ENCODE results near the gene PAK2.
"Not testable (repeated sequence)": the region's sequence is repeated elsewhere in the genome, so short reads cannot be mapped to it uniquely, and the experiment has no call there.

Gene PAK2

DNA sequence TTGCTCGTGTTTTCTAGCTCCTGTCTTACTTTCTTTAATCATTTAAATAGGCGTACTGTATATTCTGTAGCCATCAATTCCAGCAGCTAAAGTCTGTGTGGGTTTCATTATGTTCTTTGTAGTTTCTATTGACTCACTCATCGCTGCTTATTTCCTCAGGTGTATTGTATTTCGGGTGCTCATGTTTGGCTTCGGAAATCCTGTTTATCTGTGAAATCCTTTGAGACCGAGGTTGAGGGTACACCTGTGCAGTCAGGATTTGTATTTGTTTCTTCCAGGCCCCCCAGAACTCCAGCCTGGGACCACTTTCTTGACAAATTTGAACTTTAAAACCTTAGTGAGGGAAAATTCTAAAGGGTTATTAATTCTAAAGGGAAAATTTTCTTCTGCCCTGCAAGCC lies 2.0 kb upstream of the PAK2 start:
- no peak for DNase-seq

- DNase-seq = peak; percentile 5
Measured at GRCh38 chr3:196740481-196741248, 1.0 kb downstream of the PAK2 start.

- DNase-seq = no peak
Measured at GRCh38 chr3:196741249-196741889, 1.7 kb downstream of the PAK2 start.

DNA sequence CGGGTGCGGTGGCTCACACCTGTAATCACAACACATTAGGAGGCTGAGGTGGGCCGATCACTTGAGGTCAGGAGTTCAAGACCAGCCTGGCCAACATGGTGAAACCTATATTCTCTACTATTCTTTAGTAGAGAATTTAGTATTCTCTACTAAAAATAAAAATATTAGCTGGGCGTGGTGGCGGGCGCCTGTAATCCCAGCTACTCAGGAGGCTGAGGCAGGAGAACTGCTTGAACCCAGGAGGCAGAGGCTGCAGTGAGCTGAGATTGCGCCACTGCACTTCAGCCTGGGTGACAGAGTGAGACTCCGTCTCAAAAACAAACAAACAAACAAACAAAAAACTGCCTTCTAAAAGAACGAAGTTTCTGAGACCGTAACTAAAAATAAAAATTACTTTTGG lies 3.9 kb downstream of the PAK2 start:
- not testable (repeated sequence) for DNase-seq

GRCh38 chr3:196749125-196749524 lies 9.5 kb downstream of the PAK2 start:
- DNase-seq = no peak

DNA sequence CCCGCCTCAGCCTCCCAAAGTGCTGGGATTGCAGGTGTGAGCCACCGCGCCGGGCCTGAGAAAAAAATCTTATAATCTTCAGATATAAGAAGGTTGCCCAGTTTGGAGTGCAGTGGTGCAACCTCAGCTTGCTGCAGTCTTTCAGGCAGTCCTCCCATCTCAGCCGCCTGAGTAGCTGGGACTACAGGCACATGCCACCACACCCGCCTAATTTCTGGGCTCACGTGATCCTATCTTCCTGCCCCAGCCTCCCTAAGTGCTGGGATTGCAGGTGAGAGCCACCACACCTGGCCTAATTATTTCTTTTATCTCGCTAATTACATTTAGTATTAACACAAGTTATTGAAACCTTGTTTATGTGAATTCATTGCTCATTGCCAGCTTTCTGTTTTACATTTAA lies 13.5 kb downstream of the PAK2 start:
- DNase-seq = no peak

DNA sequence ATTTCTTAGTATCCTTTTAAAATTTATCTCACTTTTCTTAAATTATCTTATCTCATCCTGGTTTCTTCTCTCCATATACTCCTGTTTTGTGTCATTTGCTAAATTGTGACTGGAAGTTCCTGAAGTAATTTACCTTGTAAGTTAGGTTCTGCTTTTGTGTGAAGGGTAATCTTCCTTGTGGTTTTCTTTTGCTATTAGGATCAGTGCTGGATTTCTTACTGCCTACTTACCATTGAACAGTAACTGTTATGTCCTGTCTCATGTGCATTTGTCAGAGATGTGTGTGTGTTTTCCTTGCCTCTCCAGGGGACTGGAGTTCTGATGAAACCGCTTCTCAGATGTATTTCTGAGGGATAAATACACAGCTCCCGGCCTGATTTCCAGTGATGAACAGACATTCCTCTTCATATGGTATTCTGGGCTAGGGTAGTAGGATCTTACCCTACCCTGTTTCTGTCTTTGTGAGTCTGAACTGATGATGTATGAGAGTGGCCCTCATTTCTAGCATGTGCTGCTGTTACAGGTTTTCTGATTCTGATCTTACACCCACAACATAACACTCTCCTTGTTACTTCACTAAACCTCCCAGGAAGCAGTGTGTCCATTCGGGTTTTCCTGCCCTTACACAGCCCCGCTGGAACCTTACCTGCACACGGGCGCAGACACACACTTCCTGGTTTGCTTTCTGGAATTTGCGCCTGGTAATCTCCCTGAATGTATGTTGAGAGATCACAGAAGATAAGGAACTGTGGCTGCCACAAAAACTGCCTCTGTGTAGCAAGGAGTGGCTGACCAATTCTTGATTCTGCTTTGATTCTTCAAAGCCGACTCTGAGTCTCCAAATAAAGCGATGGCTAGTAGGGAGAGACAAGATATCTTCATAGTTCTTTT lies 14.7 kb downstream of the PAK2 start:
- DNase-seq = no peak

DNA sequence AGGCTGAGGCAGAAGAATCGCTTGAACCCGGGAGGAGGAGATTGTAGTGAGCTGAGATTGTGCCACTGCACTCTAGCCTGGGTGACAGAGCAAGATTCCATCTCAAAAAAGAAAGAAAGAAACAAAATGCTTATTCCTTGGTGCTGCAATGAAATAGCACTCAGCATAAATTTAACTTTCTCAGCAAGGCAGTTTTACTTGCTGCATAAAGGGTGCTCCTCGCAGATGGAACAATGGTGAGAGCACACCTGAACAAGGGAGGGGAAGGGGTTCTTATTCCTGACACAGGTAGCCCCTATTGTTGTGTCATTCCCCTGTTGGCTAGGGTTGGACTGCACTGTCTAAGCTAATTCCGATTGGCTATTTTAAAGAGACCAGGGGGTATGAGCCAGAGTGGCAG lies 17.1 kb downstream of the PAK2 start:
- DNase-seq = no peak

DNA sequence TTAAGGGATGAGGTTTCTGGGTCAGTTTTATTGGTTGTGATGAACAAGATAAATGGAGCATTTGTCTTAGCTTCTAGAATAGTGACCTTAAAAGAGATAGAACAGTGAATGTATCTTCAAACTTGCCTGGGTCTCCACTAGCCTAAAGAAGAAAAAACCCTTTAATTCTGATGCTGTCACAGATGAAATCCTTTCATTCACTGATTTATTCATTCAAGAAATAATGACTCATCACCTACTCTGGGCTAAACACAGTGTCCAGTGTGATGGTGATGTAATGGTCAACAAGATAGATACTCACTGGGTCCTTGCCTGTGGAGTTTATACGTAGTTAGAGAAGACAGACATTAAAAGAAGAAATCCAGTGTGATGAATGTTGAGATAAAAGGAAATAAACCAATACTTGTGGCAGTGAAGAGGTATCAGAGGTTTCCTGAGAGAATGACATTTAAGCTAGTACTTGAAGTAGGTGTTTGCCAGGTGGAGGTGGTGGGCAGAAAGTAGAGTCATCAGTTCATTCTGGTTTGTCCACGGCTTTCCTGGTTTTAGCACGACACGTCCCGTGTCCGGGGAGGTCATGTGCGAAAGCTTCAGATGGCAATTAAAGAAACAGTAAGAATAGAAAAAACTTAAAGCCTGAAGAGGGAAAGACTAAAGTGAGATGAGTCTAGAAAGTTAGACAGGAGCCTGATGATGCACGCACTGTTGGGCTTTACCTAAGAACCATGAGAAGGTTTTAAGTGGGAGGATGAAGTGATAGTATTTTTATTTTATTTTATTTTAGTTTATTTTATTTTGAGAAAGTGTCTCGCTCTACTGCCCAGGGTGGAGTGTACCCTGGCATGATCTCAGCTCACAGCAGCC lies 18.5 kb downstream of the PAK2 start:
- peak; percentile 72 for DNase-seq

DNA sequence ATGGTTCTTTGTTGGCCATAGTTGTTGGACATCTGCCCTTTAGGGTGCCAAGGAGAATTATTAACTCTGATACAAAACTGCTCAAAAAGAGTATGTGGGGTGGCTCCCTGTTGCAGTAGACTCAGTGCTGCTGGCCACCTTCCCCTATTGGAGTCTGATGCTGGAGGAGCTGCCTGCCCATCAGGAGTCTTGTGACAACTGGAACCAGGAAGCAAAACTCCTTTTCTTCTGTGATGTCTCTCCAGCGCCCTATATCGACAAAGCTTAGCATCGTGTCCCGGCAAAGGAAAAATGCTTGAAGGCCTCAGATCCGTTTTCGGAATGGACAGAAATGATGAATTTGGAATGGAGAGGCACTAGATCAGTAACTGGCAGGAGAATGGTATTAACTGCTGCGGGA lies 23.5 kb downstream of the PAK2 start:
- no peak for DNase-seq

- no peak for DNase-seq
Measured at GRCh38 chr3:196765454-196765853, 25.8 kb downstream of the PAK2 start.

DNA sequence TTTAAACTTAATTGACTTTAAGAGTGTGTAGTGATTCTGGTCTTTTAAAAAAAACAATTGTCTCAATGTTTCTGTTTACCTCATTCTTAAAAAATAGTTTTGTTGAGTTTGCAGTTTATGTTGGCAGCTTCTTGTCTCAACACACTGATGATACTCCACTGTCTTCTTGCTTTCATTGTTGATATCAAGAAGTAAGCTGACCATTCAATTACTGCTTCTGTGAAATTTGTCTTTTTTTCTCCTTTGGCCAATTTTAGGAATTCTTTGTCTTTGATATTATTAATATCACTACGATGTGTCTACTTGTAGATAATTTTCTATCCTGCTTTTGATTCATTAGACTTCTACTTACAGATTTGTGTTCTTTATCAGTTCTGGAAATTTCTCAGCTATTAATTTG lies 31.4 kb downstream of the PAK2 start:
- DNase-seq = no peak

- DNase-seq = no peak
Measured at GRCh38 chr3:196772102-196772501, 32.4 kb downstream of the PAK2 start.

DNA sequence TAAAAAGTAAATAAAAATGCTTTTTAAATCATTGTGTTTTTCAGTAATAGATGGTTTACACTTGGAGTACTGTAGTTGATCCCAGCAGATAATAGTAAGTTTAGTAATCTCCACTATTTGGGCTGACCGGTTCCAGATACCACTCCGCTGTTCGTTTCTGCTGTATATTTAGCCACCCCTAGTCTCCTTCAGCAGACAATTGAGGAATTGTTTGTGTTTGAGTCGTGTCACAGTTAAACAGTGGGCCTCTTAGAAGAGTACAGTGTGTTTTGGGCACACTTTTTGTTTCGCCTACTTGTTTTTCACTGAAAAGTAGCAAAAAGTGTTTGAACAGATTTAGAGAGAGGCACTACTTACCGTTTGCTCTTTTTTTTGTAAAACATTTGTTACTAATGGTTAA lies 33.2 kb downstream of the PAK2 start:
- no peak for DNase-seq

DNA sequence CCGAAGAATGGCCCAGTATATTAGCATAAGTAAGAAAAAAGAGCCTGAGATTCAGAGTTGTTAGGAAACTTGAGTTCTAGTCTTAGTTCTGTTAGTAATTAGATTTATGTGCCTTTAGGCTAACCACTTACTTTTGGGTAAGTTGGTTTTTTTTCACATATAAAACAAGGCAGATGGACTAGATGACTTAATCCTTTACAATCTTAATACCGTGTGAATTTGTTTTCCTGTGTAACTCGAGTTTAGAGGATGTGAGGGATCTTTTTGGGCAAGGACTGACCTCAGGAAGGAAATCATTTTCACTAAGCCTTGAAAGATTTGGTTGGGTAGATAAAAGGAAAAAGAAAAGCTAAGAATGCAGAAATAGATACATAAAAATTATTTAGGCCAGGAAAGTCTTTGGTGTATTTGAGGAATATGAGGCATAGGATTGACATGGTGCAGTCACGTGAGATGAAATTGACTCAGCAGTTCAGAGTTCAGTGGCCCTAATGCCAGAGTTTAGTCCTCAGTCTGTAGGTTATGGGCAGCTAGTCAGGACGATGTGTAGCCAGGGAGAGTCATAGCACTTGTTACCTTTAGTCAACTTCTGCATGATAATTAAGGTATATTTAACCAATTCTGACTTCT lies 34.6 kb downstream of the PAK2 start:
- DNase-seq = no peak

GRCh38 chr3:196774848-196775422 lies 35.3 kb downstream of the PAK2 start:
- no peak for DNase-seq

- no peak for DNase-seq
Measured at GRCh38 chr3:196775938-196776337, 36.3 kb downstream of the PAK2 start.

DNA sequence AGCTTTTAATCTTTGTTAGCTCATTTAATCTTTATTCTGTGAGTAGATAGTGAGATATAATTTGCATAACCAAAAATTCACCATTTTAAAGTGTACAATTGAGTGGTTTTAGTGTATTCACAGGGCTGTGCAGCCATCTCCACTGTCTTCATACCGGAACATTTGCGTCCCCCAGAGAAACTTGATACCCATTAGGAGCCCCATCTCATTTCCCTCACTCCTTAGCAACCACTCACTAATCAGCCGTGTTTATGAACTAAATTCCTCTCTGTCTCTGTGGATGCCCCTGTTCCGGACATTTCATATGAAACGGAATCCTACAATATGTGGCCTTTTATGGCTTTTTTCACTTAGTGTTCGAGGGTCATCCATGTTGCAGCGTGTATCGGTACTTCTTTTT lies 38.2 kb downstream of the PAK2 start:
- no peak for DNase-seq

- DNase-seq = peak; percentile 69
Measured at GRCh38 chr3:196778755-196779154, 39.1 kb downstream of the PAK2 start.

DNA sequence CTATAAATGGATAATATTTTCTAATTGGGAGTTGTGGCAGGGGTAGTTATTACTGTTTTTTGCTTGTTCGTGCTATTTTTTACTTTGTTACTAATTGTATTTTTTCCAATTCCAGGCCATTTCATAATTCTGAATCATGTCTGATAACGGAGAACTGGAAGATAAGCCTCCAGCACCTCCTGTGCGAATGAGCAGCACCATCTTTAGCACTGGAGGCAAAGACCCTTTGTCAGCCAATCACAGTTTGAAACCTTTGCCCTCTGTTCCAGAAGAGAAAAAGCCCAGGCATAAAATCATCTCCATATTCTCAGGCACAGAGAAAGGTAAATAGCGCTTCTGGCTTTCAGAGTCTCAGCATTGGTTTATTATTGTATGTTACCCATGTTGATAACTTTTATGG lies 42.9 kb downstream of the PAK2 start:
- peak; percentile 80 for DNase-seq

DNA sequence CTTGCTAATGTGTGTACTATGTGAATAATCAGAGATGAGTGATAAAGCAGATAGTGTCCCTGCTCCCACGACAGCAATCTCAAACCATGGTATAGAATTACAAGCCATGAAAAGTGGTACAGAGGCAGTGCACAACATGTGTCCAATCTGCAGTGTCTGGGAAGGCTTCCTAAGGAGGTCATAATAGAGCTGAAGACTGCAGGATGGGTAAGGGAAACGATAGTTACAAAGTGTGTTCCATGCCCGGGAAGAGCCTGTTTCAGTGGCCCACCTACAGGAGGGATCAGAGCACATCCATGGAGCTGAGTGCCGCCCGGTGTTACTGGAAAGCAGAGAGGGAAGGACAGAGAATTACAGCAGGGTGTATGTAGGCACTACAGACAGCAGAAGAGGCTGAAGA lies 48.9 kb downstream of the PAK2 start:
- DNase-seq = no peak

DNA sequence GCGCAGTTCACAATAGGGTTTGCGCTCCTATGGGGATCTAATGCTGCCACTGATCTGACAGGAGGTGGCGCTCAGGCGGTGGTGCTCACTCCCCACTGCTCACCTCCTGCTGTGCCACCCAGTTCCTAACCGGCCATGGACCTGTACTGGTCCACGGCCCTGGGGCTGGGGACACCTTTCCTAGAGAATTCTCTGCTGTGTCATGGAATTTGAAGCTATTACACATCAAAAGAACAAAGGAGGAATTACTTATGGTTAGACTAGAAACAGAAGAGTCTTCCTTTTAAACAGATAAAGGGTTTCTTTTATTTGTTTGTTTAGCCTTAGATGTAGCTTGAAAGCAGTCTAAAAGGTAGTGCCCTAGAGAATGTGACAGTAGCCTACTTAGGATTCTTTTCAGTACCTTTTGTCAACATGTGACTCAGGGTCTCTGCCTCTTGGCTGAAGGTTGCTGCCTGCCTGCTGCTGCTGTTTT lies 50.3 kb downstream of the PAK2 start:
- DNase-seq = no peak
